ENCODE data around the gene CC2D2A.
A peak's percentile ranks its signal among the peaks of the same experiment; 100 is the strongest.

CC2D2A gene

DNA sequence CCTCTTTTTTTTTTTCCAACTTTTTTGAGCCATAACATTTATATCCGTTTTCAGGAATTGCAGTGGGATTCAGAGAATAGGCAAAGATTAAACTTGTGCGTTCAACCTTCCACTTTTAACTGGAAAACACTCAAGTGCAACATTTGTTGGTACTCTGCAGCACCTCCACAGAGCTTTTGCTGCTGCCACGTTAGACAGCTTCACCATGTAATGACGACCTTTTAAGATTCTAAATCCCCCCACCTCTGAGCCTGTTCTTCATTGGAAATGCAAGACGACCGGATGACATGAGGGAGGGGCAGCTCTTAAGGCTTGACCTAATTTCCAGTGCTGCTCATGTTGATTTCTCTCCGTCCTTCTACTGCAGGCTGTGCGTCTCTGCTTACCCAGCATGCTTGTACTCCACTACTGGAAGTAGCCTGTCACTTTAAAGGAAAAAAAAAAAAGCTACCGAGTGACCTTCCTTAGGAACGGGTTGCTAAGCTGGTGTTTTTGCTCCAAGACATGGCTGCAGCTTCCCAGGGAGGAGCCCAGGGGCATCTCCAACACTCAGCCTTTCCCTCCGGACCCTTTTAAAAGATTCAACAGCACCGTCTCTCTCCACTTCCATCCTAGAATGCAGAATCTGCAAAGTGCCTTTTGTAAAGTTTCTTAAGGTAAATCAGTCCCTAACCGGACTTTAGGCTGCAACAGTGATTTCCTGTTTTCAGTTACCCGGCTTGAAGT, at the start of gene CC2D2A:
CC2D2A (plus strand) TSS at position 481 of the 726 bp plus-strand sequence. CDS start 6,051 bp downstream, outside the sequence.
- DNase-seq (ENCODE audit: low spot score), result no peak

DNA sequence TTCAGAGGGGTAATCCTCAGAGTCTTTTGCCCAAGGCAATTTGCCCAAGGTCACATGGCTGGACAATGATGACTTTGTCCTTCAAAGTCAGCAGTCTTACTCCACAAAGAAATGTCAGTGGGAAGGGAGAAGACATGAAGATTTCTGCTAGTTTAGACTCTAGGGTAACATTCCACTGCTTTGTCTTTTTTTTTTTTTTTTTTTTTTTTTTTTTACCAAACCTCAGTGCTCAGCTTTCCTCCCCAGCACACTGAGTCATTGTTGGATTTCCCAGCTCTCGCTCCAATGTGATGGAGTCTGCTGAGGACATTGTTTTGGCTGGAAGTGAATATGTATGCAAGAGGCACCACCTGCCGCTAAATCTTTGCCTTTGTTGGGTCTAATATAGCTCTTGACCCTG, 49.0 kb upstream of the CC2D2A start:
- DNase-seq (ENCODE audit: low spot score), result no peak

DNA sequence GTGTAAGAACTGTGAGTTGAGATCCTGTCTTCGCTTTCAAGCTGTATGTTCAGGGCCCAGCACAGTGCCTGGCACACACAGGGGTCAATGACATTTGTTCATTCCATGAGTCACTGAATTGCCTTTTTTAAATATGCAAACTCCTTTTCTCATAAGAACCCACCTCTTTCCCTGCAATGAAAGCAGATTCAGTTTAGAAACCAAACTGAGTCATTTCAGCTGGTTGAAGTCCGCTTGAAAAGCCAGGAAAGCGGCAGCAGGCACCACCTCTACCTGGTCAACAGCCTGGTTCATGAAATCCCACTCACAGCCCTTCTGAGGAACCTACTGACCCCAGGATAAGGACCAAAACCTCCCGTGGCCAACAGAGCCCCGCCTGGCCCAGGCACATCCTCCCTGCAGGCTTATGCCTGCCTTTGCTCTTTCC, 46.4 kb upstream of the CC2D2A start:
- no peak for DNase-seq (ENCODE audit: low spot score)

DNA sequence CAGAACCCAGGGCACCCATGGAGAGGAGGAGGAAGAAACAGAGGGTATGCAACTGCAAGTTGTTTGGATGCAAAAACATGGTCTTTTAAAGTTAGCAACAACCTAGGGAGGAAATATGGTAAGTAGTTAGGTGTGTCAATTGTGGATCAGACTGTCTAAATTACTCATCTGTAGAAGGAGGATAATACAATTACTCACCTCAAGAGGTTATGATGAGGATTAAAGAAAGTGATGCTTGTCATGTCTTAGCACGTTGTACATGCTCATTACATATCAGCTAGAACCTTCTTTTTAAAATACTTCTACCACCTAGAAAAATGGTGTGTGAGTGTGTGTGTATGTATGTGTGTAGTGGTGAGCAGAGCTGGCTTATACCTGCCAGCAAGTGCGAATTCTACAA, 44.2 kb upstream of the CC2D2A start:
- no peak for DNase-seq (ENCODE audit: low spot score)

DNA sequence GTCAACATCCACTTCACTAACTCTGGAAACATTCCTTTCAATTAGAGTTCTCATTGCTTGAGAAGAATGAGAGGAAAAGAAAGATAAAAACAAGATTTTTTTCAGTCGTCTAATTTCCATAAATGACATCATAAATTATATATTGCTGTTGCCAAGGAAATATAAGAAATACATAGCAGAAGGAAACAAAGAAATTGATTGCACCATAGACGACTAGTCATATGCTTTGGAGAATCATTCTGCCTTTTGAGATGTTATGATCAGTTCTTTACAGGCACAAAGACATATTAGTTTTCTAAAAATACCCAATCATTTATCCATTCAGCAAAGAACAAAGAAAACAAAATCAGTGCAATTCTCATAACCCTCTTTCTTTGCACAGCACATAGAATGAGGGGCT, 42.5 kb upstream of the CC2D2A start:
- no peak for DNase-seq (ENCODE audit: low spot score)

DNA sequence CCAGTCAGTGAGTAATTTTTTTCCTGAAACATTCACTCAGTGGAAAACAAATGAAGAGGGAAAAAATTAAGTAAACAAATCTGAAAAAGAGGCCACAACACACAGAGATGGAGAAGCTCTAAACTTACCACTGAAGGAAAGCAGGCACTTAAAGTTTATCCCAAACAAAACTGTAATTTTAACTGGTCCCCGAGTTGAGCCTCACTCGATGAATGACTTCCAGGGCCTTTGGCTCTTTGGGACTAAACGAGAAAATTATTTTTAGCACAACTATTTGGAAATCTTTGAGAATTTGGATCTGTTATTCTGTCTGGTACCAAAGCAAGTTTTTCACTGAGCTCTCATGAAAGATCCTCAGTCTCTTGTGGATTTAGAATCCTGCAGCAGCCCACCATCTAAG, 42.0 kb upstream of the CC2D2A start, which contains the start of gene C1QTNF7:
C1QTNF7 (plus strand) TSS at position 333 of the 400 bp plus-strand sequence. CDS start 7,711 bp downstream, outside the sequence.
- no peak for DNase-seq (ENCODE audit: low spot score)

DNA sequence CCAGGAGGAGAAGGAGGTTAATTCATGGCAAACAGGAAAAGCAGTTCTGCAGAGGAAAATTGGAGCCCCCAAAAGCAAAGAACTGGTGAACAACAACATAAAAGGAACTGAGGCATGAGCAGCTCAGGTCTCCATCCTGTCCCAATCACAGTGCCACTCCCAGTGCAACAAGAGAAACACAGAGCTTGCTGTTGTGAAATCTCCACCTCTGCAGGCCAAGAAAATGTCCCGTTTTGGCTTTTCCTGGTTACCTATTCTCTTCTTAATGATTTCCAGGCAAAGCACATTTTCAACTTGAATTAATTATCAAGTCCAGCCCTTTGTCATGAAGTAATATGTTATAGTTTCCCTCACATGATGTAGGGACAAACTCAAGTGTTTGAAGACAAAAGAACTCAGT, 41.1 kb upstream of the CC2D2A start:
- no peak for DNase-seq (ENCODE audit: low spot score)

DNA sequence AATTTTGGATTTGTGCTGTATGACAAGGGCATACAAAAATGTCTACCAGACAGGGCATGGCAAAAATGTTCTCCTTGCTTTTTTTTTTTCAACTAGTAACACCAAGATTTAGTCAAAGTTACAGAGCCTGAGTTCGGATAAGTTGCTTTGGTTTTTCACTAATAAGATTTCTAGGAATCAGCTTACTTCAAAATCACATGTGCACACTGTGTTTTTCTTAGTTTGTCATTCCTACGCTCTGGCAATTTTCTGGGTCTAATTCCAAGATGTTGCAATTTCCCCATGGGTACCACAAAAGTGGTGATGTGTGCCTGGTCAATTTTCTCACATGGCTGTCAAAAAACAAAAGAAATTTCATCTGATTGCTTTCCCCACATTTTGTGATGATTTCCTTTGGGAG, 35.6 kb upstream of the CC2D2A start:
- no peak for DNase-seq (ENCODE audit: low spot score)

DNA sequence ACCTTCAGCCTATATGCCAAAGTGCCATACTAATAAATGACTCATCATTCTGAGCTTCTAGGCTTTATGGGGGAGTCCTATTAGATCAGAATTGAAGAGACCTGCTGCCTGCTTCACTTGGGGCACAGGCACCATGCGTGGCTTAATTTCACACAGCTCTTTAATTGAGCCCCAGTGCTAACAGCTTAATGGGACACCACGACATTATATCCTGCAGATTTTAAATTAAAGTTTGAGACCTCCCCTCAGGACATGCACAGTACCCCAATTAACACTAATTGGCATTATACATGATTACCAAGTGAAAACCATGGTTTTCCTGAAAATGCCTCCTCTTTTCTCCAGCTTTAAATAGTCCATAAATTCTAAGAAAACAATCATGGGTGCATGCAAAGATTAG, 35.0 kb upstream of the CC2D2A start:
- no peak for DNase-seq (ENCODE audit: low spot score)

DNA sequence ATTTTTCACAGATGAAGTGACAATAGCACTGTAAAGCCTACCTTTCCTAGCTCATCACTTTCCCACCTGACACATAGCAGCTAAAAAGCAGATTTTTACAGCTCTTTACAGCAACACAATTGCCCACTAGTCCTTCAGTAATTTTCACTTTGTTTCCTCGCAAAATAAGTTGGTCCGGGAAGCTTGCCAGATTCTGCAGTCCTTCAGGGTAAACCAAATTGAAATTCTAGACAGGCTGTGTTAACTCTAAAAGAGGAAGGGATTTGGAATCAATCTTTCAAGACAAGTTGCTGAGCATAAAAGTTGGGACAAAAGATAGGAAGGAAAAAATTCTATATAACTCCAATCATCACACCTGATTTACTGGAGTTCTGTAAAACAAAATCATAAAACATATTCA, 33.2 kb upstream of the CC2D2A start:
- DNase-seq (ENCODE audit: low spot score), result no peak

DNA sequence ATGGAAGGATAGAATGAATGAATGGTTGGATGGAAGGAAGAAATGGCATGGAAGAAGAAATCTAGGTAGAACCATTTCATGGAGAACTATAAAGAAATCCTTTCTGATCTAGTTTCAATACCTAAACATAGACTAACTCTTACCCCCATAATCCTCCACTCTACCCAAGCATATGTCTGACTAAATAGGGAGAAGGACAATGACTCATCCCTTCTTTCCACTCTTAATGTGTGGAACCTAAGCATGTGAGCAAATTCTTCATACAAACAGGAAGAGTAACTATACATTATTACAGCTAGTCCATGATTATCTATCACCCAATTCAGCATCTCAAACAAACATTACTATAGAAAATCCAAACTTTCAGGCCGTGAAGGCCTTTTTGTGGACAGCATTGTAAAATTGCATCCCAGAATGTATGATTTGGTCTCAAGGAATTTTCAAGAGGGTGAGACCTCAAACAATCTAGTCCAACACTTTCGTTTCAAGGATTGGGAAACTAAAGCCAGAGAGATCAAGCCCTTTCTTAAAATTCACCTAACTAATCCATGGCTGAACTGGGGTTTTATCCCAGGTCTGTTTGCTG, 30.6 kb upstream of the CC2D2A start:
- DNase-seq (ENCODE audit: low spot score), result no peak

DNA sequence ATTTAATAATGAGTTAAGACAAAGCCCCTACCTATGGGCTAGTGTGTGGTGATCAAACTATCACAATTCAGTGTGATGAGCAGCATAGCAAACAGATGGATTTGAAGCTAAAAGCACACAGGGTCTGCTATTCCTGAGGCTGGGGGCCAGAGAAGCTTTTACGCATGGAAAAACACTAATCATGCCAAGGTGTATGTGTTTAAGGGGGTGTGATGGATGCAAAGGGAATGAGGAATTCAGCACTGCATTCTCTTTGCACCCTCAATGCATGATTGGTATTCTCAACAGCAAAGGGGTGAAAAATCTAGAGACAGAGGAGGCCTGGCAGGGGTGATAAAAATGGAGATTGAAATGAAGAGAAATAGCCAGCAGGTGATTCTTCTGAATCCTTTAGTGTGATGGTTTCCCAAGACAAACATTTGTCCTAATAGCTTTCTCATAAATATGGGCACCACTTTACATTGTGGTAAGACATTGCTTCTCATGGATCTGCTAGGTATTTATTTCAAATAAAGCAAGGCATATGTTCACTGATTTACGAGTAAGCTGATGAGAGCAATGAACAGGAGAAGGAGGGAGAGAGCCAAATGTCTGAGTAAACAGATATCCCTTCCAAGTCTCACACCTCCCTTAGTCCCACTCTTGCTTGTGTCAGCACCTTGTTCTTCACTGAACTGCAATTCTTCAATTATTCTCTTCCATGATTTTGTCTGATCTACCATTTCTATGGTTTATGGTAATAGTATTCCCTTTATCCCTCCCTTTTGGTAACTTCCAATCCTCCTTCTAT, 26.1 kb upstream of the CC2D2A start:
- no peak for DNase-seq (ENCODE audit: low spot score)

DNA sequence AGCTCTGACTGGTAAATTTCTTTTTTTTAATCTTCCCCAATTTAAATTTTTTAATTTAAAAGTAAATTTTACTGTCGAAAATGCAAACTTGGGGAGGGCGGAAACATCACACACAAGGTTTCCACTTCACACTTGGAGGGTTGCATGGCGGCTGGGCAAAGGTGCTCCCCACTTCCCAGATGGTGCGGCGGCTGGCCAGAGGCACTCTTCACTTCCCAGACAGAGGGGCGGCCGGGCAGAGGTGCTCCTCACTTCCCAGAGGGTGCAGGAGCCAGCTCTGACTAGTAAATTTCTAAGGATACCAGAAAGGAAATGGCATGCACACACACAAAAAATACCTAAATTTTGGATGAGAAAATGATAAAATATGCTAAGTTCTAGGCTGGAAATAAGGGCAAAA, 25.4 kb upstream of the CC2D2A start:
- DNase-seq (ENCODE audit: low spot score), result no peak

DNA sequence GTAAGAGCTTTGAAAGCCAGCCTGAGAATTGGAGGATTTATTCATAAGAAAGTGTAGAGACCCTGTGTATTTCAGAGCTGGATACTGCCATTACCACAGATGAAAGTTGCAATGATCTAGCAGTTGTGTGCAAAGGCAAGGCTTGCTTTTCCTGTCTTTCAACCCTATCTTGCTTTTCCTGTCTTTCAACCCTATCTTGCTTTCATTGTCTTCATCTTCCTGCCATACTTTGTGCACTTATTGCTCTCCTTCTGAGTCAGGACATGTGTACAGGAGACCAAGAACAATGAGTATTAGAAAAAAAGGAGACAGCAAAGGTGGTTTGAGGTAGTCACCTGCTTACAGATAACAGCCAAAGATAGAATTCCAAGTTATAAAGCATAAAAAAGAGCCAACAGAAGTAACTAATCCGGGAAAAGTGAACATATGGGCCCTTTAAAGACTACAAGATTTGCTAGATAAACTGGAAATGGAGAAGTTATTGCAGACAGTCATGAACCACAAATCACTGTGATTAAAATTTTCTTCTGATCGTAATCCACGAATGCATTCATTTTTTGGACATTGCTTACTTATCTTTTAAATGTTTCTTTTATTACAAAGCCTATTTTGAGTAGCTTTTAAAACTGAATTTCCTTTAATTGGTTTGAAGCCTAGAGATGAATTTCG, 24.7 kb upstream of the CC2D2A start:
- no peak for DNase-seq (ENCODE audit: low spot score)

DNA sequence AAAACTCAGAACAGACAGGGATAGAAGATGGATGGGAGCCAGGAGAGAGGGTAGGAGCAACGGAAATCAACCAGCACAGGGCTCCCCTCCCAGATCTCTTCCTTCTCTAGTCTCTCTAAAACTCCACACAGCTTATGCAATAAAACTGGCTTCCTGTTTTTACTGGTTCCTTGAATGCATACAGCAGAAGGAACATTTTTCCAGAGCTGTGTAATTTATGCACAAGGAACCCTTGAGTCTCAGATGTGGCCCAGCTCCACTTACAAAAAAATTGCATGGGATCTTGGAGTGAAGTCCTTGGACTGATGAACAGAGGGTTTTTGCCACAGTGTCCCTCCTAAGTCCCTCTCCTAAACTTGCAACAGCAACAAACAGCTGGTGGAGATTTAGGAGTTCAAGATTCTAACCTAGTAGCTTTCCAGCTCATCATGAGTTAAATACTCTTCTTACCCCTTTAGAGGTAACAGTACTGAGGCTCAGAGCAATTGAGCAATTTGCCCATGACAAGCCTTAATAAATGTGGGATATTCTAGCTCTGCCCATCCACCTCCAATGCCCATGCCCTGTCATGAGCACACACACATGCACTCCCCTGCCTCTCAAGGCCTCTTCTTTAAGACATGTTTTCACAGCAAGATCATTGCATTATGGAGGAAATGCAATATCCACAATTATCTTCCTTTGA, 18.4 kb upstream of the CC2D2A start:
- no peak for DNase-seq (ENCODE audit: low spot score)

DNA sequence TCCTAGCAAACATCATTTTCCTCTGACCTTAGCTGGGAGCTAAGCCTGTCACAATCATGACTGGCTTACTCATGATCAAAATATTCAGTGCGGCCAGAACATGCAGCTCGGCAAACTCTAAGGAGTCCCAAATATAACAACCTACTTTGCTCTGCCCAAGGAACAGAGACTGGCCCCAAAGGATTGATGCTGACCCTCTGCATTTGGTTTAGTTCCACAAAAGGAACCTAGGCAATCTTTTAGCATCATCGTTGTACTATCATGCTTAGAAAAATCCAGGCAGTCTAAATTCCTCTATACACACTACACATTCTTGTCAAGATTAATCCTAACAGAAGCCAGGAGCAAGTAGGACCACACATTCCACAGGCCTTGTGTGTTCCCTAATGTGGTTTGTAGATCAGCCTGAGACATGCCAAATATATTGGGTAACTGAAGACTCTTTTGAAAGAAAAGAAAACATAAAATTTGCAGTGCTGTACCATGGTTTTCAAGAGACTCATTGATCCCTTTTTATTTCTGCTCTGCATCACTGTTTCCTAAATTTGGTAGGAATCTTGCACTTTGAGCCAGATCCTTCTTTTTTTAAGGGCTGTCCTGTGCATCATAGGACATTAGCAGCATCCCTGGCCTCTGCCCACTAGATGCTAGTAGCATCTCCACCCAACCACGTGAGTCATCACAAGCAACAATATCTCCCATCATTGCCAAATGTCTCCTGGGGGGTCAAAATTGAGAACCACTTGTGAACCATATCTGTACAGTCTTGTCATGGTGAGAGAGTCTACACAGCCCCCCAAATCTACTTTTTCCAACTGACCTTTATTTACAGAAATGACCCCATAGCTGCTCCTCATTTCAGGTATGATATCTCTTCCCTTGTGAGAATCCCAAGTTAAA, 17.6 kb upstream of the CC2D2A start:
- DNase-seq (ENCODE audit: low spot score), result no peak

DNA sequence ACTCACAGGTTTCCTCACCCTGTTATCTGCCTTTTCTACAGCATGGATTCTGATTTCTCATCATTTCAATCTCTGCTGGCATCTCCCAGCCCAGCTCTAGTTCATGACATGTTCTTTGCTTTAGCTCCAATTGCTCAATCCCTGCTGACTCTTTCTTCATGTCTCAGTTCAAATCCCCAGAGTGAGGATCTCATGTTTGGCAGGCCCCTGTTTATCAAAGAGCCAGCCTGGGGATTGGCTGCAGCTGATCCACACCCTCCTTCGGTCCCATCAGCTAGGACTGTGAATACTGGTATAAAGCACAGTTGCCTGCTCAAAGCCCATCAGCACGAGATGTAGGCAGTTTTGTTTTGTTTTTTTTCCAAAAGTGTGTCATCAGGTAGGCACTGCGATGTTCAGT, 14.4 kb upstream of the CC2D2A start:
- no peak for DNase-seq (ENCODE audit: low spot score)

DNA sequence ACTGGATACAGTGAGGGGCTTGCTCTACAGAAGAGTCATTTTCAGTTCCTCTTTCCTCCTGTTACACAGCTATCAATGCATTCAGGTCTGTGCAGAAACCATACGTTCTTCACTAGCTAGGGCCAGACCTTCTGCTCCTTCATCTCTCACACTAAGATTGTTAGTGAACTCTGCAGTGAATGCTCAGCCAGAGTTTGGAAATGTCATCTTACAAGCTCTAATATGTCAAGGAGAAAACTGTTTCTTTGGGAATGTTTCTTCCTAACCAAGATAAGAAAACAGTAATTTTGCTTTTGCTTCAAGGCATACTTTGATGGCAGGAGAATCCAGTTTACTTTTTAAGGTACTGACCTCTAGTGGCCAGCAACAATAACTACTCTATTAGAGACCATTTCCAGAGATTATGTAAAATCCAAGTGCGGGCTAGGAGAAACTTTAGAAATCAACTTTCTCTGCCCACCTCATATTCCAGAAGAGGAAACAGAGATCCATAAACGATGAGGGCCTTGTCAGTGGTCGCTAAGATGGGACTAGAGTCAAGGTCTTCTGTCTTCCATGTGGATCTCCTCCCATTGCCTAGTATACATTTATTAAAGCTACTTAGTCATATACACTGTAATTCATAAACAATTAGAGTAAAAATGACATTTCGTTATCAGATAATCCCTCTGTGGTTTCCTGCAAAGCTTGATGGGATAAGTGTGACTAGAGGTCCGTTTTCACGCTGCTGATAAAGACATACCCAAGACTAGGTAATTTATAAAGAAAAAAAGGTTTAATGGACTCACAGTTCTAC, 12.1 kb upstream of the CC2D2A start:
- peak; percentile 49 for DNase-seq (ENCODE audit: low spot score)

DNA sequence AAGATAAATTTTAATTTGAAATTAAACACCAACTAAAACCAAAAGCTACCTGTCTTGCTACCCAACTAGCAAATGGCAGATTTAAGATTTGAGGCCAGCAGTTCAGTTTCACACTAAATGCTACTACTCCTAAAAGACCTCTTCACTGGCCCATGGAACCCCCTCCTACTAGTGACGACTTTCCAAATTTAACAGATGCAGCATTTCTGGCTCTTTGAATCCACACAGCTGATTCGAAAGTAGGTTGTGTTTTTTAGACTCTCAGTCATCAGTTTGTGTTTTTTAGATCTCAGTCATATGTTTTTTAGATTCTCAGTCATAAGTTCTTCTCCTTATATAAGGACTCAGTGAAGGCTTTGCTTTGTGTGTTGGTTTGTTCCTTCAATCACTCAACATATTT, 11.1 kb upstream of the CC2D2A start:
- DNase-seq (ENCODE audit: low spot score), result no peak

DNA sequence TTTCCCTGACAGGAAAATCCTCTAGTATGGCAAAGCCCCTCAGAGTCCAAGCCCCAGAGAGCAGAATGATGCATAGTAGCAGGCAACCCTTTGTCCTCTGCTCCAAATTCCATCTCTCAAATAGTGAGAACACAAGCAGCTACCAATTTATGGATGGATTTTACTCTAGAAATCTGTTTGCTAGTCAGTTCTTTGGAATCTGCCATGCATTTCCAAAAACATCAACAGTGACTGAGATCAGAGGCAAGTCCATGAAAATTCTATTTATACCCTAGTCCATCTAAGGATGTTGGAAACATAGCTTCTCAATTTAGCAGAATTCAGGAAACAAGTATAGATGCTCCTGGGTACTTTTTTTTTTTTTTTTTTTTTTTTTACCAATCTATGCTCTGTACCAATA, 10.0 kb upstream of the CC2D2A start:
- no peak for DNase-seq (ENCODE audit: low spot score)

All from LoVo (cell line).